ENCODE data around the gene CHRNB2. TPM values are rescaled to one million over a fixed set of nuclear protein-coding genes. Genes with fewer than 3 reads are reported as not detected.

Gene CHRNB2
- total RNA-seq, 2 donors from 2014 or later: 0.18 to 0.55 TPM

- no peaks in the 10 kb centered on the region for H3K4me1 ChIP-seq (ENCODE audit: control insufficient read depth, insufficient read depth, low read length)
- H3K4me3 ChIP-seq (ENCODE audit: low read length): no peak overlapping the region
- no peak overlapping the region for H3K27ac ChIP-seq (ENCODE audit: low read depth, low read length)
- 93% methylated on average over 3 of the region's 5 CpGs; no CpG with 5 or more reads in 1 of the 2 experiments for WGBS, 2 experiments (ENCODE audit: insufficient coverage in 1 of 2, insufficient read length in 1 of 2)
- H3K9ac ChIP-seq (ENCODE audit: extremely low read depth, low read length, poor library complexity, severe bottlenecking): no peak overlapping the region
- Mint-ChIP-seq H3K9me3 (no peaks in the 10 kb centered on the region), H3K4me1 (no peaks in the 10 kb centered on the region), H3K27ac (no peak overlapping the region), H3K36me3 (ENCODE audit: low read depth) (peaks cover 87% of the 10 kb centered on the region), H3K4me3 (no peak overlapping the region), H3K27me3 (ENCODE audit: insufficient read depth) (no peaks in the 10 kb centered on the region)
- no peaks in the 10 kb centered on the region for H3K9me3 ChIP-seq (ENCODE audit: control insufficient read depth, low read length)
- no peak for TF ChIP-seq CTCF (conservative IDR thresholded peaks at IDR 0.05)
- no peaks in the 10 kb centered on the region for H3K27me3 ChIP-seq (ENCODE audit: control insufficient read depth, insufficient read depth, low read length, poor library complexity, severe bottlenecking)
- H3K36me3 ChIP-seq (ENCODE audit: control insufficient read depth, insufficient read depth, low read length): peaks cover 96% of the 10 kb centered on the region
- DNase-seq: no peak
Observed at GRCh38 chr1:154590756-154591155, 23.2 kb downstream of the CHRNB2 start.

DNA sequence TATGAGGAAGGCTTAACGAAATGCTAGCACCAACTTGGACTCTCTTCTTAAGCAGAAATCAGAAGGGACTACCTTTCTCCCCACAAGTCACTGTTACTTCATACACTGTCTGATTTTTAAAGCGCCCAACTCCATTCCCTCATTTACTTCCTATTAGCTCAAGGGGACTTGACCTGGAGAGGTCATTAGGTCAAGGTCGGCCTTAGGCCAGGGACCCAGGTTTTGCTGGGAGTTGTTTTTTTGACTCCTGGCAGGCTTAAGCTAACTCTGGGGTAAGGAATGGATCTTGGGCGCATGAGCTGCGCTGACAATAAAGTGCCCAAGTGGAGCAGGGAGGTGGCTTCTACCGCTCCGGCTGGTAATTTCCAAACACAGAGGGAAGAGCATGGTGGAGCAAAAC is 23.6 kb downstream of the CHRNB2 start:
- H3K36me3 Mint-ChIP-seq (ENCODE audit: low read depth): peaks cover 85% of the 10 kb centered on the region
- no peaks in the 10 kb centered on the region for H3K9me3 Mint-ChIP-seq
- H3K4me1 Mint-ChIP-seq: no peaks in the 10 kb centered on the region
- H3K4me3 Mint-ChIP-seq: no peak overlapping the region
- WGBS, 2 experiments (ENCODE audit: insufficient coverage in 1 of 2, insufficient read length in 1 of 2): 96% methylated on average over 5 to 7 of the region's 7 CpGs
- H3K27ac Mint-ChIP-seq: no peak overlapping the region
- no peaks in the 10 kb centered on the region for H3K27me3 ChIP-seq (ENCODE audit: control insufficient read depth, insufficient read depth, low read length, poor library complexity, severe bottlenecking)
- no peak for TF ChIP-seq CTCF (conservative IDR thresholded peaks at IDR 0.05)
- H3K9me3 ChIP-seq (ENCODE audit: control insufficient read depth, low read length): no peaks in the 10 kb centered on the region
- H3K27ac ChIP-seq (ENCODE audit: low read depth, low read length): no peak overlapping the region
- peaks cover 96% of the 10 kb centered on the region for H3K36me3 ChIP-seq (ENCODE audit: control insufficient read depth, insufficient read depth, low read length)
- H3K27me3 Mint-ChIP-seq (ENCODE audit: insufficient read depth): no peaks in the 10 kb centered on the region
- DNase-seq: no peak
- no peak overlapping the region for H3K9ac ChIP-seq (ENCODE audit: extremely low read depth, low read length, poor library complexity, severe bottlenecking)
- no peak overlapping the region for H3K4me3 ChIP-seq (ENCODE audit: low read length)
- H3K4me1 ChIP-seq (ENCODE audit: control insufficient read depth, insufficient read depth, low read length): no peaks in the 10 kb centered on the region

- H3K9ac ChIP-seq (ENCODE audit: extremely low read depth, low read length, poor library complexity, severe bottlenecking): no peak overlapping the region
- Mint-ChIP-seq H3K27me3 (ENCODE audit: insufficient read depth) (no peaks in the 10 kb centered on the region), H3K27ac (no peak overlapping the region), H3K9me3 (no peaks in the 10 kb centered on the region), H3K36me3 (ENCODE audit: low read depth) (peaks cover 86% of the 10 kb centered on the region), H3K4me3 (no peak overlapping the region), H3K4me1 (peaks cover 4% of the 10 kb centered on the region)
- H3K27me3 ChIP-seq (ENCODE audit: control insufficient read depth, insufficient read depth, low read length, poor library complexity, severe bottlenecking): no peaks in the 10 kb centered on the region
- peaks cover 96% of the 10 kb centered on the region for H3K36me3 ChIP-seq (ENCODE audit: control insufficient read depth, insufficient read depth, low read length)
- H3K4me3 ChIP-seq (ENCODE audit: low read length): no peak overlapping the region
- no peaks in the 10 kb centered on the region for H3K9me3 ChIP-seq (ENCODE audit: control insufficient read depth, low read length)
- peaks cover 4% of the 10 kb centered on the region for H3K4me1 ChIP-seq (ENCODE audit: control insufficient read depth, insufficient read depth, low read length)
- no peak overlapping the region for H3K27ac ChIP-seq (ENCODE audit: low read depth, low read length)
- DNase-seq: no peak
- TF ChIP-seq CTCF (conservative IDR thresholded peaks at IDR 0.05): no peak
Observed at GRCh38 chr1:154593390-154593789, 25.8 kb downstream of the CHRNB2 start.
